Tibial nerve (tissue), 4 donors: ENCODE results near the gene CRTC1. TPM values are rescaled to one million over a fixed set of nuclear protein-coding genes. Genes with fewer than 3 reads are reported as not detected.

Experiments used
- DNase-seq, 2 donors: peaks; one replicate each; pipeline ENCODE4 v3.0.0-alpha.2; 2019; ENCODE audit warnings: low spot score in 2 of 2
- H3K27ac ChIP-seq, 4 donors: fragments of 200-600 bp; sonication (generic) in 3 of 4; one replicate each; pipeline ENCODE4 v1.5.1; 2017 to 2019; ENCODE audit warnings: mild to moderate bottlenecking in 1 of 4
- H3K27me3 ChIP-seq, 2 donors: fragments of 200-600 bp; sonication (generic) in 1 of 2; one replicate each; pipeline versions ENCODE4 v1.5.1 to v1.6.0; 2017 to 2019
- H3K36me3 ChIP-seq, 3 donors: fragments of 200-600 bp; sonication (generic); one replicate each; pipeline ENCODE4 v1.5.1; 2018 to 2019
- H3K4me1 ChIP-seq, 4 donors: fragments of 200-600 bp; sonication (generic) in 3 of 4; one replicate each; pipeline ENCODE4 v1.5.1; 2017 to 2019
- H3K4me3 ChIP-seq, 4 donors: fragments of 200-600 bp; sonication (generic) in 3 of 4; one replicate each; pipeline ENCODE4 v1.5.1; 2017 to 2019; ENCODE audit warnings: mild to moderate bottlenecking in 1 of 4, moderate library complexity in 1 of 4
- H3K9me3 ChIP-seq, 4 donors: fragments of 200-600 bp; sonication (generic) in 3 of 4; one replicate each; pipeline ENCODE4 v1.5.1; 2017 to 2019
- CTCF ChIP-seq, 5 experiments: fragments of 200-600 bp in 3 of 5; fragments of 450-650 bp in 2 of 5; sonication (generic) in 3 of 5; IDR thresholded peaks; one replicate each; pipeline ENCODE4 v1.5.1; 2016 to 2019; ENCODE audit warnings: antibody characterized with exemption in 5 of 5, mild to moderate bottlenecking in 3 of 5, moderate library complexity in 2 of 5
- EP300 ChIP-seq, 2 donors: sonication (generic); formaldehyde crosslinking; IDR thresholded peaks; one replicate each; pipeline ENCODE4 v1.6.1; 2017; ENCODE audit warnings: antibody characterized with exemption in 2 of 2, mild to moderate bottlenecking in 1 of 2
- POLR2A ChIP-seq, 2 donors: fragments of 450-650 bp; IDR thresholded peaks; one replicate each; pipeline ENCODE4 v1.6.1; 2017; ENCODE audit warnings: antibody characterized with exemption in 2 of 2, mild to moderate bottlenecking in 2 of 2, moderate library complexity in 2 of 2
- WGBS, 2 donors: methylation state at CpG; one replicate each; pipeline ENCODE4 v1.1.5; 2018; 5-methylcytosine and 5-hydroxymethylcytosine counted together
- total RNA-seq, 4 donors: library from RNA; depleted of rRNA; stranded (reverse); fragments of >200 nt; gene quantifications; one replicate each; pipeline ENCODE4 v1.1.0, GENCODE V29; 2016

Gene CRTC1
- total RNA-seq, 4 donors from 2014 or later: 4.0 to 7.8 (median 6.7) TPM

GRCh38 chr19:18666317-18666716 is 17.2 kb upstream of the CRTC1 start:
- no peak for DNase-seq
- H3K9me3 ChIP-seq: no peaks in the 10 kb centered on the region
- peaks cover 0 to 50% (median 16%) of the 10 kb centered on the region in 4 donors for H3K4me1 ChIP-seq
- TF ChIP-seq POLR2A (IDR thresholded peaks at IDR 0.05) (no peak), EP300 (IDR thresholded peaks at IDR 0.05) (no peak), CTCF (IDR thresholded peaks at IDR 0.05) (no peak)
- H3K27me3 ChIP-seq: no peaks in the 10 kb centered on the region
- H3K27ac ChIP-seq: peak overlapping the region in 3 of 4 donors; percentile 36 to 59 (median 56)
- 64 to 75% methylated on average over 10 of the region's 12 CpGs for WGBS, 2 donors
- peaks cover 0 to 74% (median 8%) of the 10 kb centered on the region in 3 donors for H3K36me3 ChIP-seq
- H3K4me3 ChIP-seq: no peak overlapping the region

- WGBS, 2 donors: 56 to 79% methylated on average over 3 to 5 of the region's 5 CpGs
- no peaks in the 10 kb centered on the region for H3K9me3 ChIP-seq
- H3K4me3 ChIP-seq: no peak overlapping the region
- H3K27me3 ChIP-seq: no peaks in the 10 kb centered on the region
- peaks cover 0 to 51% (median 16%) of the 10 kb centered on the region in 4 donors for H3K4me1 ChIP-seq
- no peak for TF ChIP-seq CTCF (IDR thresholded peaks at IDR 0.05)
- TF ChIP-seq POLR2A (IDR thresholded peaks at IDR 0.05): no peak
- TF ChIP-seq EP300 (IDR thresholded peaks at IDR 0.05): no peak
- H3K27ac ChIP-seq: peak overlapping the region in 3 of 4 donors; percentile 36 to 59 (median 56)
- DNase-seq: no peak
- peaks cover 0 to 76% (median 8%) of the 10 kb centered on the region in 3 donors for H3K36me3 ChIP-seq
Measured at GRCh38 chr19:18666784-18667183, 16.7 kb upstream of the CRTC1 start.

- Histone ChIP-seq H3K4me1 (peaks cover 0 to 53% (median 22%) of the 10 kb centered on the region in 4 donors), H3K36me3 (peaks cover 0 to 76% (median 8%) of the 10 kb centered on the region in 3 donors), H3K4me3 (no peak overlapping the region), H3K9me3 (no peaks in the 10 kb centered on the region), H3K27me3 (no peaks in the 10 kb centered on the region), H3K27ac (no peak overlapping the region)
- DNase-seq: no peak
- 94 to 97% methylated on average over 47 to 53 of the region's 55 CpGs for WGBS, 2 donors
- TF ChIP-seq POLR2A (IDR thresholded peaks at IDR 0.05) (no peak), CTCF (IDR thresholded peaks at IDR 0.05) (no peak), EP300 (IDR thresholded peaks at IDR 0.05) (no peak)
Measured at GRCh38 chr19:18667531-18668251, 15.8 kb upstream of the CRTC1 start.

- TF ChIP-seq CTCF (IDR thresholded peaks at IDR 0.05) (no peak), POLR2A (IDR thresholded peaks at IDR 0.05) (no peak), EP300 (IDR thresholded peaks at IDR 0.05) (no peak)
- no peaks in the 10 kb centered on the region for H3K9me3 ChIP-seq
- peaks cover 0 to 76% (median 8%) of the 10 kb centered on the region in 3 donors for H3K36me3 ChIP-seq
- WGBS, 2 donors: 94 to 96% methylated on average over 37 to 38 of the region's 38 CpGs
- DNase-seq: no peak
- no peaks in the 10 kb centered on the region for H3K27me3 ChIP-seq
- H3K4me1 ChIP-seq: peaks cover 0 to 49% (median 20%) of the 10 kb centered on the region in 4 donors
- no peak overlapping the region for H3K27ac ChIP-seq
- H3K4me3 ChIP-seq: no peak overlapping the region
Measured at GRCh38 chr19:18668252-18668631, 15.2 kb upstream of the CRTC1 start.

GRCh38 chr19:18668744-18669523 is 14.5 kb upstream of the CRTC1 start:
- 95 to 96% methylated on average over 25 to 48 of the region's 58 CpGs for WGBS, 2 donors
- Histone ChIP-seq H3K4me1 (peaks cover 0 to 42% (median 14%) of the 10 kb centered on the region in 4 donors), H3K9me3 (no peaks in the 10 kb centered on the region), H3K27ac (peak overlapping the region in 1 of 4 donors; percentile 61), H3K27me3 (no peaks in the 10 kb centered on the region), H3K4me3 (no peak overlapping the region), H3K36me3 (peaks cover 0 to 75% (median 8%) of the 10 kb centered on the region in 3 donors)
- TF ChIP-seq POLR2A (IDR thresholded peaks at IDR 0.05) (no peak), EP300 (IDR thresholded peaks at IDR 0.05) (no peak), CTCF (IDR thresholded peaks at IDR 0.05) (no peak)
- no peak for DNase-seq
